K562 (cell line): ENCODE measurements around the gene GIGYF2.

Experiments used
- CBX3 ChIP-seq, 2 experiments: IDR thresholded peaks; 1 replicate in 1 of 2; 2 replicates in 1 of 2; pipeline ENCODE4 v1.6.1; 2012; ENCODE audit warnings: inconsistent platforms in 2 of 2, low read length in 2 of 2, borderline replicate concordance in 1 of 2, control low read depth in 1 of 2
- CREB1 ChIP-seq, 2 experiments: sonication (generic) in 1 of 2; formaldehyde crosslinking in 1 of 2; IDR thresholded peaks; 2 replicates each; pipeline versions ENCODE4 v1.6.1 to v1.8.0; 2012 to 2022; ENCODE audit warnings: inconsistent platforms in 1 of 2, mild to moderate bottlenecking in 1 of 2, missing genetic modification reagents in 1 of 2, moderate library complexity in 1 of 2
- NFYB ChIP-seq: IDR thresholded peaks from 2 replicates; pipeline ENCODE4 v1.6.1; 2011; ENCODE audit warnings: mild to moderate bottlenecking, moderate library complexity; ENCODE audit not compliant: insufficient read length; ENCODE audit errors: extremely low read depth
- POLR2A ChIP-seq: fragments of 450-650 bp; conservative IDR thresholded peaks from 2 replicates; pipeline ENCODE4 v1.6.1; 2016
- POLR2AphosphoS5 ChIP-seq: IDR thresholded peaks from 2 replicates; pipeline ENCODE4 v1.6.1; 2011; ENCODE audit warnings: mild to moderate bottlenecking, low read depth, low read length, moderate library complexity; ENCODE audit not compliant: control insufficient read depth, insufficient read depth
- TAF1 ChIP-seq: IDR thresholded peaks from 2 replicates; pipeline ENCODE4 v1.6.1; 2011; ENCODE audit warnings: mild to moderate bottlenecking, low read length, moderate library complexity; ENCODE audit not compliant: insufficient read depth, control insufficient read depth, severe bottlenecking; ENCODE audit errors: extremely low read depth
- ZBTB8A ChIP-seq: fragments of 450-650 bp; IDR thresholded peaks from 2 replicates; pipeline ENCODE4 v1.6.1; 2018; ENCODE audit warnings: mild to moderate bottlenecking, moderate library complexity; ENCODE audit not compliant: partially characterized antibody
- ZNF133 ChIP-seq: fragments of 250-450 bp; sonication (Bioruptor Pico); IDR thresholded peaks from 2 replicates; pipeline ENCODE4 v1.4.0; 2020; ENCODE audit warnings: mild to moderate bottlenecking
- ZNF174 ChIP-seq: fragments of 250-450 bp; sonication (Bioruptor Pico); IDR thresholded peaks from 2 replicates; pipeline ENCODE4 v1.4.0; 2020; ENCODE audit warnings: mild to moderate bottlenecking
- ZNF282 ChIP-seq: sonication (generic); formaldehyde crosslinking; IDR thresholded peaks from 2 replicates; pipeline ENCODE4 v1.8.1; 2023; ENCODE audit warnings: missing genetic modification reagents
- ZNF766 ChIP-seq: fragments of 200-800 bp; sonication (Bioruptor generic); conservative IDR thresholded peaks from 2 replicates; pipeline ENCODE4 v1.6.1; 2016; ENCODE audit warnings: missing genetic modification characterization, missing compliant biosample characterization
- ZSCAN29 ChIP-seq: fragments of 450-650 bp; IDR thresholded peaks from 2 replicates; pipeline ENCODE4 v1.6.1; 2017
- TF ChIP-seq, protein P1 (sequence below): fragments of 250-450 bp; sonication (Bioruptor Pico); IDR thresholded peaks from 2 replicates; pipeline ENCODE4 v1.5.0; 2021
- TF ChIP-seq, protein P2 (sequence below), 3 experiments: IDR thresholded peaks in 2 of 3; conservative IDR thresholded peaks in 1 of 3; 2 replicates each; pipeline ENCODE4 v1.5.1; 2011 to 2012; ENCODE audit warnings: low read length in 3 of 3, mild to moderate bottlenecking in 3 of 3, control low read depth in 2 of 3, improper control_type of control experiment in 1 of 3, inconsistent platforms in 1 of 3, low read depth in 1 of 3, mixed read lengths in 1 of 3, moderate library complexity in 1 of 3; ENCODE audit not compliant: insufficient read depth in 2 of 3

DNA sequence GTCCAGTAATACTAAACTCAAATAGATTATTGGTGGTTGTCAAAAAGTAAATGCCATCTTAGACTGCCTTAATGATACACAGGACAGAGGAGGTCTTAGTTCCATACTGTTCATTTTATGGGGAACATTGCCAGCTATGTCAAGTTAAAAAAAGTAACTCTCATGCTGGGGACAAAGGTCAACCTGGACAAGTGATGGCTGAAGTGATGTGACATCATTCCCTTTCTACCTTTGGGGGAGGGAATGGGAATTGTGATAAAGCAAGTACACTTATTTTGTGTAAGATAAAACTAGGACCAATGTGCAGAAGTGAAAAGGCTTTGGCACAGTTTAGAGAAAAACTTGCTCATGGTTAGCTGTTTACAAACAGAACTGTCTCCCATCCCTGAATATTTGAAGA lies 148.9 kb downstream of the GIGYF2 start:
- no peak for TF ChIP-seq POLR2AphosphoS5
- TF ChIP-seq, protein P1, sequence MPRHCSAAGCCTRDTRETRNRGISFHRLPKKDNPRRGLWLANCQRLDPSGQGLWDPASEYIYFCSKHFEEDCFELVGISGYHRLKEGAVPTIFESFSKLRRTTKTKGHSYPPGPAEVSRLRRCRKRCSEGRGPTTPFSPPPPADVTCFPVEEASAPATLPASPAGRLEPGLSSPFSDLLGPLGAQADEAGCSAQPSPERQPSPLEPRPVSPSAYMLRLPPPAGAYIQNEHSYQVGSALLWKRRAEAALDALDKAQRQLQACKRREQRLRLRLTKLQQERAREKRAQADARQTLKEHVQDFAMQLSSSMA (CRISPR knock-in tag) = no peak
- no peak for TF ChIP-seq ZNF766 (CRISPR knock-in tag)
- no peak for TF ChIP-seq ZSCAN29
- TF ChIP-seq ZNF133 (CRISPR knock-in tag) = no peak
- TF ChIP-seq, protein P2, sequence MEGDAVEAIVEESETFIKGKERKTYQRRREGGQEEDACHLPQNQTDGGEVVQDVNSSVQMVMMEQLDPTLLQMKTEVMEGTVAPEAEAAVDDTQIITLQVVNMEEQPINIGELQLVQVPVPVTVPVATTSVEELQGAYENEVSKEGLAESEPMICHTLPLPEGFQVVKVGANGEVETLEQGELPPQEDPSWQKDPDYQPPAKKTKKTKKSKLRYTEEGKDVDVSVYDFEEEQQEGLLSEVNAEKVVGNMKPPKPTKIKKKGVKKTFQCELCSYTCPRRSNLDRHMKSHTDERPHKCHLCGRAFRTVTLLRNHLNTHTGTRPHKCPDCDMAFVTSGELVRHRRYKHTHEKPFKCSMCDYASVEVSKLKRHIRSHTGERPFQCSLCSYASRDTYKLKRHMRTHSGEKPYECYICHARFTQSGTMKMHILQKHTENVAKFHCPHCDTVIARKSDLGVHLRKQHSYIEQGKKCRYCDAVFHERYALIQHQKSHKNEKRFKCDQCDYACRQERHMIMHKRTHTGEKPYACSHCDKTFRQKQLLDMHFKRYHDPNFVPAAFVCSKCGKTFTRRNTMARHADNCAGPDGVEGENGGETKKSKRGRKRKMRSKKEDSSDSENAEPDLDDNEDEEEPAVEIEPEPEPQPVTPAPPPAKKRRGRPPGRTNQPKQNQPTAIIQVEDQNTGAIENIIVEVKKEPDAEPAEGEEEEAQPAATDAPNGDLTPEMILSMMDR (IDR thresholded peaks at IDR 0.05 in 2 of 3, conservative IDR thresholded peaks at IDR 0.05 in 1 of 3; ENCODE audit: insufficient read depth in 2 of 3, low read depth in 1 of 3, low read length in 3 of 3) = no peak
- TF ChIP-seq POLR2A = no peak
- TF ChIP-seq ZBTB8A = no peak
- TF ChIP-seq CREB1 (IDR thresholded peaks at IDR 0.05) = no peak
- TF ChIP-seq CREB1 (CRISPR knock-in tag; IDR thresholded peaks at IDR 0.05) = no peak
- TF ChIP-seq NFYB = no peak
- TF ChIP-seq TAF1 = no peak
- TF ChIP-seq ZNF282 (CRISPR knock-in tag) = no peak
- no peak for TF ChIP-seq CBX3 (IDR thresholded peaks at IDR 0.05; ENCODE audit: borderline replicate concordance in 1 of 2, low read length in 2 of 2)
- no peak for TF ChIP-seq ZNF174
